Heart left ventricle (tissue), 13 donors: Measurements from ENCODE around the gene MAPK13.

Experiments used
- POLR2A ChIP-seq, 2 donors: fragments of 450-650 bp; IDR thresholded peaks; one replicate each; pipeline ENCODE4 v1.6.1; 2017; ENCODE audit warnings: antibody characterized with exemption in 2 of 2, mild to moderate bottlenecking in 2 of 2, moderate library complexity in 2 of 2
- TF ChIP-seq, protein P1 (sequence below), 12 donors: fragments of 200-600 bp; sonication (generic) in 4 of 12; IDR thresholded peaks; one replicate each; pipeline versions ENCODE4 v1.5.0 to v1.8.0; 2018 to 2022; ENCODE audit warnings: antibody characterized with exemption in 12 of 12, mild to moderate bottlenecking in 5 of 12
- donor health status: ischemic (EF 13 %, LVEDD 7.1; RV severe dilation, severe dysfunction).
- donor health status: DM: no; HTN: yes; CAD: no.
- donor health status: DM: no; HTN: no; CAD: no.
- donor health status: ischemic (EF 25% LVEDD 6.9; RV normal size, moderate dysfunction).
- donor health status: ischemic (EF 25% LVEDD 5.7; RV mildly dilated, moderate dysfunction).
- donor health status: ischemic (EF 35%, LVEDD 5.7; RV mildly dilated, moderate dysfunction).
- donor health status: nonischemic (EF 11% LVEDD 7.7; RV severe dilation, severe dysfunction).
- donor health status: DM: yes; HTN: yes; CAD: no.
- donor health status: PGD.
- donor health status: ischemic (EF 29% LVEDD 5.4; RV normal size, mild dysfunction).
- donor health status: nonischemic (EF 23%, LVEDD 6.1; RV moderate dilation, normal function).

GRCh38 chr6:36098253-36098919 is 31.9 kb upstream of the MAPK13 start:
- TF ChIP-seq, protein P1, sequence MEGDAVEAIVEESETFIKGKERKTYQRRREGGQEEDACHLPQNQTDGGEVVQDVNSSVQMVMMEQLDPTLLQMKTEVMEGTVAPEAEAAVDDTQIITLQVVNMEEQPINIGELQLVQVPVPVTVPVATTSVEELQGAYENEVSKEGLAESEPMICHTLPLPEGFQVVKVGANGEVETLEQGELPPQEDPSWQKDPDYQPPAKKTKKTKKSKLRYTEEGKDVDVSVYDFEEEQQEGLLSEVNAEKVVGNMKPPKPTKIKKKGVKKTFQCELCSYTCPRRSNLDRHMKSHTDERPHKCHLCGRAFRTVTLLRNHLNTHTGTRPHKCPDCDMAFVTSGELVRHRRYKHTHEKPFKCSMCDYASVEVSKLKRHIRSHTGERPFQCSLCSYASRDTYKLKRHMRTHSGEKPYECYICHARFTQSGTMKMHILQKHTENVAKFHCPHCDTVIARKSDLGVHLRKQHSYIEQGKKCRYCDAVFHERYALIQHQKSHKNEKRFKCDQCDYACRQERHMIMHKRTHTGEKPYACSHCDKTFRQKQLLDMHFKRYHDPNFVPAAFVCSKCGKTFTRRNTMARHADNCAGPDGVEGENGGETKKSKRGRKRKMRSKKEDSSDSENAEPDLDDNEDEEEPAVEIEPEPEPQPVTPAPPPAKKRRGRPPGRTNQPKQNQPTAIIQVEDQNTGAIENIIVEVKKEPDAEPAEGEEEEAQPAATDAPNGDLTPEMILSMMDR (IDR thresholded peaks at IDR 0.05), result no peak
- no peak for TF ChIP-seq POLR2A (IDR thresholded peaks at IDR 0.05)
